SK-N-SH (cell line): Measurements from ENCODE around the gene ELOVL4. TPM values are rescaled to one million over a fixed set of nuclear protein-coding genes. Genes with fewer than 3 reads are reported as not detected.

ENCODE experiments used
- CTCF ChIA-PET: fragments of 300-600, 350-600 bp; formaldehyde crosslinking; extraction: SDS; loops from one replicate; lab custom pipeline; 2021; lab: Yijun Ruan, JAX
- POLR2A ChIA-PET: fragments of 350-600 bp; sonication (Branson Sonifier 250); formaldehyde crosslinking; extraction: SDS; loops from one replicate; lab custom pipeline; 2020; ENCODE audit warnings: antibody characterized with exemption, inconsistent platforms; lab: Yijun Ruan, JAX
- DNase-seq: peaks from one replicate; pipeline ENCODE4 v3.0.0; 2012
- H2AFZ ChIP-seq: fragments of 200-600 bp; sonication (generic); 2 replicates; pipeline ENCODE4 v1.8.1; 2016; ENCODE audit warnings: antibody characterized with exemption, mild to moderate bottlenecking, low read depth
- H3F3A ChIP-seq: fragments of 200-600 bp; sonication (generic); replicated peaks from 2 replicates; pipeline ENCODE3; 2016; ENCODE audit warnings: antibody characterized with exemption, mild to moderate bottlenecking; ENCODE audit not compliant: insufficient read depth
- H3K27ac ChIP-seq, 2 experiments: fragments of 200-500 bp in 1 of 2; fragments of 200-600 bp in 1 of 2; sonication (Bioruptor generic) in 1 of 2; sonication (generic), shearing (Covaris generic) in 1 of 2; 2 replicates each; pipeline versions ENCODE4 v1.5.1 to v1.6.1; 2014 to 2016; ENCODE audit warnings: low read depth in 2 of 2, inconsistent platforms in 1 of 2, low read length in 1 of 2, mild to moderate bottlenecking in 1 of 2, mixed read lengths in 1 of 2
- H3K27me3 ChIP-seq: fragments of 200-600 bp; sonication (generic), shearing (Covaris generic); 2 replicates; pipeline ENCODE4 v1.6.1; 2016; ENCODE audit warnings: mixed run types; ENCODE audit not compliant: insufficient read depth
- H3K36me3 ChIP-seq, 2 experiments: fragments of 200-500 bp in 1 of 2; fragments of 200-600 bp in 1 of 2; sonication (Bioruptor generic) in 1 of 2; sonication (generic) in 1 of 2; replicated peaks in 1 of 2; 2 replicates each; pipeline versions ENCODE3 to v1.5.1; 2014 to 2016; ENCODE audit warnings: low read length in 1 of 2, mild to moderate bottlenecking in 1 of 2; ENCODE audit not compliant: insufficient read depth in 2 of 2, control insufficient read depth in 1 of 2
- H3K4me1 ChIP-seq, 2 experiments: fragments of 200-500 bp in 1 of 2; fragments of 200-600 bp in 1 of 2; sonication (Bioruptor generic) in 1 of 2; sonication (generic), shearing (Covaris generic) in 1 of 2; 2 replicates each; pipeline versions ENCODE4 v1.5.1 to v1.6.1; 2014 to 2016; ENCODE audit warnings: low read depth in 1 of 2, low read length in 1 of 2, mixed run types in 1 of 2; ENCODE audit not compliant: insufficient read depth in 2 of 2, control insufficient read depth in 1 of 2
- H3K4me2 ChIP-seq: fragments of 200-600 bp; sonication (generic), shearing (Covaris generic); 2 replicates; pipeline ENCODE4 v1.6.1; 2017; ENCODE audit warnings: mixed run types
- H3K4me3 ChIP-seq, 2 experiments: fragments of 200-500 bp in 1 of 2; fragments of 200-600 bp in 1 of 2; sonication (Bioruptor generic) in 1 of 2; sonication (generic), shearing (Covaris generic) in 1 of 2; 2 replicates each; pipeline versions ENCODE4 v1.5.1 to v1.8.1; 2014 to 2016; ENCODE audit warnings: low read depth in 2 of 2, inconsistent platforms in 1 of 2, low read length in 1 of 2, mild to moderate bottlenecking in 1 of 2, mixed read lengths in 1 of 2, moderate library complexity in 1 of 2
- H3K79me2 ChIP-seq: fragments of 200-600 bp; sonication (generic); 2 replicates; pipeline ENCODE4 v1.8.1; 2017; ENCODE audit warnings: mild to moderate bottlenecking; ENCODE audit not compliant: insufficient read depth
- H3K9ac ChIP-seq: fragments of 200-600 bp; sonication (generic); 2 replicates; pipeline ENCODE4 v1.6.1; 2017; ENCODE audit warnings: mixed run types
- H3K9me2 ChIP-seq: fragments of 200-600 bp; sonication (generic); 2 replicates; pipeline ENCODE4 v1.6.1; 2017; ENCODE audit warnings: mixed run types
- H3K9me3 ChIP-seq: fragments of 200-600 bp; sonication (generic); 2 replicates; pipeline ENCODE4 v1.6.1; 2017; ENCODE audit warnings: mixed run types, mild to moderate bottlenecking, moderate library complexity
- H4K20me1 ChIP-seq: fragments of 200-600 bp; sonication (generic); 2 replicates; pipeline ENCODE4 v1.6.1; 2017; ENCODE audit warnings: mild to moderate bottlenecking, mixed run types; ENCODE audit not compliant: insufficient read depth
- EP300 ChIP-seq, 2 experiments: IDR thresholded peaks; 2 replicates each; pipeline versions ENCODE4 v1.4.0 to v1.6.1; 2012; ENCODE audit warnings: borderline replicate concordance in 1 of 2, low read depth in 1 of 2, low read length in 1 of 2
- FOXJ3 ChIP-seq: sonication (generic); formaldehyde crosslinking; IDR thresholded peaks from 2 replicates; pipeline ENCODE4 v1.5.1; 2020; ENCODE audit warnings: mild to moderate bottlenecking, missing genetic modification reagents
- FOXM1 ChIP-seq: IDR thresholded peaks from 2 replicates; pipeline ENCODE4 v1.4.0; 2012; ENCODE audit warnings: low read depth, mild to moderate bottlenecking
- GABPA ChIP-seq: IDR thresholded peaks from 2 replicates; pipeline ENCODE4 v1.4.0; 2012; ENCODE audit warnings: low read depth, mild to moderate bottlenecking
- JUND ChIP-seq: IDR thresholded peaks from 2 replicates; pipeline ENCODE4 v1.4.0; 2012
- NRF1 ChIP-seq: IDR thresholded peaks from 2 replicates; pipeline ENCODE4 v1.6.1; 2012; ENCODE audit warnings: low read depth, mild to moderate bottlenecking, low read length
- RAD21 ChIP-seq: IDR thresholded peaks from 2 replicates; pipeline ENCODE4 v1.6.1; 2012; ENCODE audit warnings: mild to moderate bottlenecking, low read length
- RCOR1 ChIP-seq: fragments of 150-350 bp; IDR thresholded peaks from 2 replicates; pipeline ENCODE4 v1.6.1; 2017; ENCODE audit warnings: antibody characterized with exemption, low read length
- RFX5 ChIP-seq: IDR thresholded peaks from 2 replicates; pipeline ENCODE4 v1.6.1; 2012; ENCODE audit warnings: mild to moderate bottlenecking, improper control_type of control experiment, low read length
- RXRA ChIP-seq: IDR thresholded peaks from 2 replicates; pipeline ENCODE4 v1.4.0; 2012; ENCODE audit warnings: low read depth, mild to moderate bottlenecking, borderline replicate concordance
- SIN3A ChIP-seq: IDR thresholded peaks from 2 replicates; pipeline ENCODE4 v1.6.1; 2012; ENCODE audit warnings: low read depth, mild to moderate bottlenecking, low read length, moderate library complexity, borderline replicate concordance
- TAF1 ChIP-seq: IDR thresholded peaks from 2 replicates; pipeline ENCODE4 v1.6.1; 2012; ENCODE audit warnings: low read depth, mild to moderate bottlenecking, low read length, moderate library complexity, borderline replicate concordance
- TEAD4 ChIP-seq: IDR thresholded peaks from 2 replicates; pipeline ENCODE4 v1.4.0; 2012; ENCODE audit warnings: mild to moderate bottlenecking, borderline replicate concordance; ENCODE audit not compliant: insufficient read depth
- YY1 ChIP-seq: IDR thresholded peaks from 2 replicates; pipeline ENCODE4 v1.4.0; 2012; ENCODE audit warnings: low read depth, mild to moderate bottlenecking
- WGBS: methylation state at CpG from one replicate; pipeline ENCODE4 v1.1.6; 2017; ENCODE audit warnings: low lambda C conversion rate; 5-methylcytosine and 5-hydroxymethylcytosine counted together
- polyA plus RNA-seq, 3 experiments: library from polyadenylated mRNA; depleted of rRNA; stranded (reverse); fragments of >200 nt; gene quantifications; 2 replicates each; pipeline ENCODE4 v1.2.3, GENCODE V29; 2012
- TF ChIP-seq, protein P1 (sequence below): fragments of 150-350 bp; IDR thresholded peaks from 2 replicates; pipeline ENCODE4 v1.6.1; 2017; ENCODE audit warnings: antibody characterized with exemption, low read length, low read depth, borderline replicate concordance
- TF ChIP-seq, protein P2 (sequence below): fragments of 150-350 bp; IDR thresholded peaks from 2 replicates; pipeline ENCODE4 v1.6.1; 2016; ENCODE audit warnings: mild to moderate bottlenecking, low read depth, low read length
- TF ChIP-seq, protein P3 (sequence below): IDR thresholded peaks from 2 replicates; pipeline ENCODE4; 2012
- TF ChIP-seq, protein P4 (sequence below): IDR thresholded peaks from 2 replicates; pipeline ENCODE4 v1.4.0; 2012; ENCODE audit warnings: low read depth, borderline replicate concordance
- TF ChIP-seq, protein P5 (sequence below): IDR thresholded peaks from 2 replicates; pipeline ENCODE4 v1.6.1; 2012; ENCODE audit warnings: mild to moderate bottlenecking, low read depth, low read length, moderate library complexity

ELOVL4 gene
- polyA plus RNA-seq, 1 of the 3 experiments (the other 2 are of a cell fraction): 1.9 TPM

DNA sequence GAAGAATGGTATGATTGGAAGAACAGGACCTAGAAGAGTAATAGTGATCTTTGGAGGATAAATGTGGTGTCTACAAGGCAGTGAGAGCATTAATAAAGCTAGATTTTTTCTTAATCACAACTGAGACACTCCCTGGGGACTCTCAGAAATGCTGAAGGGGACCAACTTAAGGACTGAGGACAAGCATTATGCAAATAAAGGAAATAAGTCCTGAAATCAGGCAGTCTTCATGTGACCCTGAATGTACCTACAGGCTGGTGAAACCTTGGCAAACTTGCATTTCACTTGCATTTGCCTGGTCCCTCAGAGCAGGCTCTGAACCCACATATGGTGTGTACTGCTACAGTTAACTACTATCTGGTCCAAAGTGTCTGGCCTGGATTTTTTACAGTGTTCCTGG lies 37.8 kb upstream of the ELOVL4 start:
- TF ChIP-seq, protein P1, sequence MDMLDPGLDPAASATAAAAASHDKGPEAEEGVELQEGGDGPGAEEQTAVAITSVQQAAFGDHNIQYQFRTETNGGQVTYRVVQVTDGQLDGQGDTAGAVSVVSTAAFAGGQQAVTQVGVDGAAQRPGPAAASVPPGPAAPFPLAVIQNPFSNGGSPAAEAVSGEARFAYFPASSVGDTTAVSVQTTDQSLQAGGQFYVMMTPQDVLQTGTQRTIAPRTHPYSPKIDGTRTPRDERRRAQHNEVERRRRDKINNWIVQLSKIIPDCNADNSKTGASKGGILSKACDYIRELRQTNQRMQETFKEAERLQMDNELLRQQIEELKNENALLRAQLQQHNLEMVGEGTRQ: no peak
- TF ChIP-seq, protein P2, sequence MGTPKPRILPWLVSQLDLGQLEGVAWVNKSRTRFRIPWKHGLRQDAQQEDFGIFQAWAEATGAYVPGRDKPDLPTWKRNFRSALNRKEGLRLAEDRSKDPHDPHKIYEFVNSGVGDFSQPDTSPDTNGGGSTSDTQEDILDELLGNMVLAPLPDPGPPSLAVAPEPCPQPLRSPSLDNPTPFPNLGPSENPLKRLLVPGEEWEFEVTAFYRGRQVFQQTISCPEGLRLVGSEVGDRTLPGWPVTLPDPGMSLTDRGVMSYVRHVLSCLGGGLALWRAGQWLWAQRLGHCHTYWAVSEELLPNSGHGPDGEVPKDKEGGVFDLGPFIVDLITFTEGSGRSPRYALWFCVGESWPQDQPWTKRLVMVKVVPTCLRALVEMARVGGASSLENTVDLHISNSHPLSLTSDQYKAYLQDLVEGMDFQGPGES: no peak
- TF ChIP-seq, protein P3, sequence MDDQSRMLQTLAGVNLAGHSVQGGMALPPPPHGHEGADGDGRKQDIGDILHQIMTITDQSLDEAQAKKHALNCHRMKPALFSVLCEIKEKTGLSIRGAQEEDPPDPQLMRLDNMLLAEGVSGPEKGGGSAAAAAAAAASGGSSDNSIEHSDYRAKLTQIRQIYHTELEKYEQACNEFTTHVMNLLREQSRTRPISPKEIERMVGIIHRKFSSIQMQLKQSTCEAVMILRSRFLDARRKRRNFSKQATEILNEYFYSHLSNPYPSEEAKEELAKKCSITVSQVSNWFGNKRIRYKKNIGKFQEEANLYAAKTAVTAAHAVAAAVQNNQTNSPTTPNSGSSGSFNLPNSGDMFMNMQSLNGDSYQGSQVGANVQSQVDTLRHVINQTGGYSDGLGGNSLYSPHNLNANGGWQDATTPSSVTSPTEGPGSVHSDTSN: no peak
- no peak for TF ChIP-seq TAF1
- no peak for TF ChIP-seq FOXJ3 (CRISPR knock-in tag)
- TF ChIP-seq JUND: no peak
- no peak for TF ChIP-seq RAD21
- TF ChIP-seq EP300 (IDR thresholded peaks at IDR 0.05; ENCODE audit: borderline replicate concordance in 1 of 2, low read depth in 1 of 2, low read length in 1 of 2): no peak
- no peak for TF ChIP-seq GABPA
- TF ChIP-seq, protein P4, sequence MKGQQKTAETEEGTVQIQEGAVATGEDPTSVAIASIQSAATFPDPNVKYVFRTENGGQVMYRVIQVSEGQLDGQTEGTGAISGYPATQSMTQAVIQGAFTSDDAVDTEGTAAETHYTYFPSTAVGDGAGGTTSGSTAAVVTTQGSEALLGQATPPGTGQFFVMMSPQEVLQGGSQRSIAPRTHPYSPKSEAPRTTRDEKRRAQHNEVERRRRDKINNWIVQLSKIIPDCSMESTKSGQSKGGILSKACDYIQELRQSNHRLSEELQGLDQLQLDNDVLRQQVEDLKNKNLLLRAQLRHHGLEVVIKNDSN: no peak
- H3K36me3 ChIP-seq: no peaks in the 10 kb centered on the region
- H3K9me3 ChIP-seq: no peaks in the 10 kb centered on the region
- POLR2A ChIA-PET: no interaction called here
- no peaks in the 10 kb centered on the region for H3K9me2 ChIP-seq
- no peak for DNase-seq
- no peaks in the 10 kb centered on the region for H4K20me1 ChIP-seq
- no peak overlapping the region for H3K4me2 ChIP-seq
- no peaks in the 10 kb centered on the region for H3K27me3 ChIP-seq
- no peak overlapping the region for H2AFZ ChIP-seq
- CTCF ChIA-PET: interaction anchor here (1.3 kb wide), 1 partner anchor 39 kb away, joined by 4 read pairs; no protein-coding TSS in a partner anchor
- H3K27ac ChIP-seq: no peak overlapping the region
- H3K9ac ChIP-seq: no peak overlapping the region
- no peaks in the 10 kb centered on the region for H3F3A ChIP-seq
- no peaks in the 10 kb centered on the region for H3K4me1 ChIP-seq
- H3K79me2 ChIP-seq: no peaks in the 10 kb centered on the region
- no peak overlapping the region for H3K4me3 ChIP-seq

DNA sequence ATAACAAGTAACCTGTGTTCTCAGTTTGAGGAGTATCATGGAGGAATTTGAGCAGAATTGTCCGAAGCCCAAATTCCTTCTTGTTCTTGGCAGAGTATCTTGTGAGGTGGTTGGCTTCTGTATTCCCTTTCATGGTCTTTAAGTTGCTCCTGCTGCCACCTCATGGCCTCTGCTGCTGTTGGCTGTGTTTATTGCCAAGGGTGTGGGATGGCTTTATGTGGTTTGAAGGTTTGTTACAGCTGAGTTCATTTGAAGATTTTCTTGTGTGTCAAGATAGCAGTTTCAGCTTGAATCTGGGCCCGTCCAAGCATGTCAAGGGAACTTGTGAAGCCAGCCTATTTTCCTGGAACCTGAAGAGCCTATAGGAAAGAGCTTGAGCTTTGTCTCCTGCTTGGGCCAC lies 36.9 kb upstream of the ELOVL4 start:
- H2AFZ ChIP-seq: no peak overlapping the region
- H3K36me3 ChIP-seq: no peaks in the 10 kb centered on the region
- H3K4me1 ChIP-seq: no peaks in the 10 kb centered on the region
- H3K9me2 ChIP-seq: no peaks in the 10 kb centered on the region
- WGBS: 50% methylated on average over 2 of the region's 2 CpGs
- H3K79me2 ChIP-seq: no peaks in the 10 kb centered on the region
- ChIA-PET CTCF (interaction anchor here (0.7 to 1.3 kb wide), 2 partner anchors 35 to 38 kb away, joined by 3 to 4 read pairs; no protein-coding TSS in a partner anchor), POLR2A (no interaction called here)
- H3F3A ChIP-seq: no peaks in the 10 kb centered on the region
- no peak overlapping the region for H3K9ac ChIP-seq
- H3K4me2 ChIP-seq: no peak overlapping the region
- no peak overlapping the region for H3K27ac ChIP-seq
- H3K27me3 ChIP-seq: no peaks in the 10 kb centered on the region
- H3K9me3 ChIP-seq: no peaks in the 10 kb centered on the region
- H3K4me3 ChIP-seq: no peak overlapping the region
- no peak for DNase-seq
- TF ChIP-seq YY1 (no peak), RFX5 (no peak), RCOR1 (no peak), NRF1 (no peak), SIN3A (no peak), TEAD4 (no peak), RXRA (no peak), TAF1 (no peak), FOXM1 (no peak)
- TF ChIP-seq, protein P5, sequence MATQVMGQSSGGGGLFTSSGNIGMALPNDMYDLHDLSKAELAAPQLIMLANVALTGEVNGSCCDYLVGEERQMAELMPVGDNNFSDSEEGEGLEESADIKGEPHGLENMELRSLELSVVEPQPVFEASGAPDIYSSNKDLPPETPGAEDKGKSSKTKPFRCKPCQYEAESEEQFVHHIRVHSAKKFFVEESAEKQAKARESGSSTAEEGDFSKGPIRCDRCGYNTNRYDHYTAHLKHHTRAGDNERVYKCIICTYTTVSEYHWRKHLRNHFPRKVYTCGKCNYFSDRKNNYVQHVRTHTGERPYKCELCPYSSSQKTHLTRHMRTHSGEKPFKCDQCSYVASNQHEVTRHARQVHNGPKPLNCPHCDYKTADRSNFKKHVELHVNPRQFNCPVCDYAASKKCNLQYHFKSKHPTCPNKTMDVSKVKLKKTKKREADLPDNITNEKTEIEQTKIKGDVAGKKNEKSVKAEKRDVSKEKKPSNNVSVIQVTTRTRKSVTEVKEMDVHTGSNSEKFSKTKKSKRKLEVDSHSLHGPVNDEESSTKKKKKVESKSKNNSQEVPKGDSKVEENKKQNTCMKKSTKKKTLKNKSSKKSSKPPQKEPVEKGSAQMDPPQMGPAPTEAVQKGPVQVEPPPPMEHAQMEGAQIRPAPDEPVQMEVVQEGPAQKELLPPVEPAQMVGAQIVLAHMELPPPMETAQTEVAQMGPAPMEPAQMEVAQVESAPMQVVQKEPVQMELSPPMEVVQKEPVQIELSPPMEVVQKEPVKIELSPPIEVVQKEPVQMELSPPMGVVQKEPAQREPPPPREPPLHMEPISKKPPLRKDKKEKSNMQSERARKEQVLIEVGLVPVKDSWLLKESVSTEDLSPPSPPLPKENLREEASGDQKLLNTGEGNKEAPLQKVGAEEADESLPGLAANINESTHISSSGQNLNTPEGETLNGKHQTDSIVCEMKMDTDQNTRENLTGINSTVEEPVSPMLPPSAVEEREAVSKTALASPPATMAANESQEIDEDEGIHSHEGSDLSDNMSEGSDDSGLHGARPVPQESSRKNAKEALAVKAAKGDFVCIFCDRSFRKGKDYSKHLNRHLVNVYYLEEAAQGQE: no peak
- H4K20me1 ChIP-seq: no peaks in the 10 kb centered on the region
